CD14-positive monocyte (primary cell): ENCODE data around the gene IKBKE. TPM values are rescaled to one million over a fixed set of nuclear protein-coding genes. Genes with fewer than 3 reads are reported as not detected.

ENCODE experiments used
- DNase-seq, 3 donors: peaks; one replicate each; pipeline ENCODE4 v3.0.0-alpha.2; 2011 to 2022
- H2AFZ ChIP-seq: 2 replicates; pipeline ENCODE4 v1.6.0; 2012; ENCODE audit warnings: mild to moderate bottlenecking, low read depth, low read length, inconsistent platforms; ENCODE audit not compliant: insufficient read depth, poor library complexity, severe bottlenecking
- H3K27ac ChIP-seq, 2 donors: 1 replicate in 1 of 2; 2 replicates in 1 of 2; pipeline ENCODE4 v1.5.1; 2012 to 2013; ENCODE audit warnings: low read length in 2 of 2, control low read depth in 1 of 2, inconsistent platforms in 1 of 2, low read depth in 1 of 2, mild to moderate bottlenecking in 1 of 2
- H3K27me3 ChIP-seq, 2 donors: one replicate each; pipeline versions ENCODE4 v1.6.0 to v1.6.1; 2011 to 2013; ENCODE audit warnings: low read length in 2 of 2; ENCODE audit not compliant: control insufficient read depth in 2 of 2, insufficient read depth in 2 of 2
- H3K36me3 ChIP-seq, 2 donors: replicated peaks in 1 of 2; 1 replicate in 1 of 2; 2 replicates in 1 of 2; pipeline versions ENCODE4 v1.5.1 to v1.6.1; 2012 to 2013; ENCODE audit warnings: low read length in 2 of 2, control low read depth in 1 of 2, inconsistent platforms in 1 of 2, mild to moderate bottlenecking in 1 of 2; ENCODE audit not compliant: insufficient read depth in 2 of 2, control insufficient read depth in 1 of 2
- H3K4me1 ChIP-seq, 2 donors: 1 replicate in 1 of 2; 2 replicates in 1 of 2; pipeline versions ENCODE4 v1.5.1 to v1.6.1; 2012 to 2013; ENCODE audit warnings: low read length in 2 of 2, control low read depth in 1 of 2, inconsistent platforms in 1 of 2, mild to moderate bottlenecking in 1 of 2, moderate library complexity in 1 of 2; ENCODE audit not compliant: insufficient read depth in 2 of 2, control insufficient read depth in 1 of 2
- H3K4me2 ChIP-seq: replicated peaks from 2 replicates; pipeline ENCODE3; 2012; ENCODE audit warnings: low read length, moderate library complexity, mild to moderate bottlenecking; ENCODE audit not compliant: poor library complexity, severe bottlenecking; ENCODE audit errors: extremely low read depth
- H3K4me3 ChIP-seq, 3 experiments: fragments of 200-600 bp in 1 of 3; sonication (generic) in 1 of 3; replicated peaks in 1 of 3; 1 replicate in 2 of 3; 2 replicates in 1 of 3; pipeline ENCODE4 v1.5.1; 2011 to 2013; ENCODE audit warnings: low read length in 3 of 3, mild to moderate bottlenecking in 3 of 3, control low read depth in 2 of 3, low read depth in 2 of 3, inconsistent platforms in 1 of 3, moderate library complexity in 1 of 3
- H3K79me2 ChIP-seq: 2 replicates; pipeline ENCODE4 v1.6.0; 2012; ENCODE audit warnings: mild to moderate bottlenecking, control low read depth, inconsistent platforms, low read length, moderate library complexity; ENCODE audit not compliant: insufficient read depth
- H3K9ac ChIP-seq: 2 replicates; pipeline ENCODE4 v1.6.0; 2017; ENCODE audit warnings: low read length, mild to moderate bottlenecking; ENCODE audit not compliant: insufficient read depth, poor library complexity, severe bottlenecking
- H3K9me3 ChIP-seq, 2 donors: replicated peaks in 1 of 2; 1 replicate in 1 of 2; 2 replicates in 1 of 2; pipeline versions ENCODE4 v1.5.1 to v1.6.1; 2012 to 2013; ENCODE audit warnings: low read length in 2 of 2, control low read depth in 1 of 2; ENCODE audit not compliant: control insufficient read depth in 1 of 2, insufficient read depth in 1 of 2
- H4K20me1 ChIP-seq: 2 replicates; pipeline ENCODE4 v1.6.0; 2012; ENCODE audit warnings: mild to moderate bottlenecking, low read length, control low read depth, moderate library complexity; ENCODE audit not compliant: insufficient read depth
- H3K27ac Mint-ChIP-seq, 7 donors: one replicate each; pipeline ENCODE4 v1.8.0; 2020; ENCODE audit warnings: mild to moderate bottlenecking in 7 of 7, mixed read lengths in 7 of 7, moderate library complexity in 6 of 7, inconsistent platforms in 2 of 7
- H3K27me3 Mint-ChIP-seq, 3 donors: one replicate each; pipeline ENCODE4 v1.8.0; 2021 to 2022; ENCODE audit warnings: low read depth in 3 of 3, mild to moderate bottlenecking in 3 of 3, mixed read lengths in 3 of 3, moderate library complexity in 3 of 3, inconsistent platforms in 1 of 3
- H3K36me3 Mint-ChIP-seq, 2 donors: one replicate each; pipeline ENCODE4 v1.8.0; 2020; ENCODE audit warnings: mixed read lengths in 2 of 2, inconsistent platforms in 1 of 2, mild to moderate bottlenecking in 1 of 2
- H3K4me1 Mint-ChIP-seq: one replicate; pipeline ENCODE4 v1.8.0; 2020; ENCODE audit warnings: mild to moderate bottlenecking, mixed read lengths
- H3K4me3 Mint-ChIP-seq, 2 donors: one replicate each; pipeline ENCODE4 v1.8.0; 2020; ENCODE audit warnings: mild to moderate bottlenecking in 2 of 2, mixed read lengths in 2 of 2, moderate library complexity in 1 of 2
- H3K9me3 Mint-ChIP-seq, 7 donors: one replicate each; pipeline ENCODE4 v1.8.0; 2020 to 2022; ENCODE audit warnings: mixed read lengths in 7 of 7, mild to moderate bottlenecking in 6 of 7, moderate library complexity in 6 of 7, inconsistent platforms in 2 of 7
- WGBS: methylation state at CpG from one replicate; pipeline ENCODE4 v1.1.5; 2013; ENCODE audit warnings: missing lambda C conversion rate; ENCODE audit not compliant: insufficient coverage; 5-methylcytosine and 5-hydroxymethylcytosine counted together
- intact Hi-C, 2 donors: fragments of 100-400 bp; cut with micrococcal nuclease; formaldehyde crosslinking; loops; one replicate each; pipeline versions ENCODE4 v1.15.0 to v1.15.1; 2023
- polyA plus RNA-seq, 3 donors: library from polyadenylated mRNA; depleted of rRNA in 1 of 3; unstranded in 2 of 3; stranded (reverse) in 1 of 3; fragments of 300-500 nt in 2 of 3; fragments of >200 nt in 1 of 3; fragmentation: Illumina TruSeq in 2 of 3; gene quantifications; 1 replicate in 2 of 3; 2 replicates in 1 of 3; pipeline ENCODE4 v1.2.3, GENCODE V29; 2012 to 2021
- TF ChIP-seq, protein P1 (sequence below): fragments of 200-600 bp; IDR thresholded peaks from one replicate; pipeline ENCODE4 v1.8.0; 2022; ENCODE audit warnings: antibody characterized with exemption, mild to moderate bottlenecking

IKBKE gene
- polyA plus RNA-seq, 3 donors: 35.6 to 40.7 (median 37.6) TPM

DNA sequence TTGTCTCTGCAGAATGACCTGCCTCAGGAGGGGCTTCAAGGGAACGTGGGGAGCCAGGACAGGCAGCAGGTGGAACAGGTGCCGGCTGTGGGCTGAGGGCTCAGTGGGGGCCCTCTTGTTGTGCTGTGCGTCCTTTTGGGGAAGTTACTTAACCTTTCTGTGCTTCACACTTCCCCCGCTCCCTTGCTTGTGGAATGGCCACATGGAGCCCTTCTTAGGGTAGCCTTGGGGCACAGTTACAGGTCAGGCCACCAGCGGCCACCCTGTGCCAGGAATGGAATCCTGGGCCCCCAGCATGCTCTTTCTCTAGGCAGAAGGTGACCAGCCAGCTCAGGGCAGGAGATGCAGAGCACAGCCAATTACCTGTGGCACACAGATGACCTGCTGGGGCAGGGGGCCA is 2.6 kb downstream of the IKBKE start:
- Mint-ChIP-seq H3K27ac (peak overlapping the region; percentile 89 to 100 (median 96)), H3K36me3 (peaks cover 43 to 55% of the 10 kb centered on the region in 2 donors), H3K9me3 (peaks cover 0 to 3% (median 0%) of the 10 kb centered on the region in 7 donors), H3K4me1 (peaks cover 52% of the 10 kb centered on the region), H3K4me3 (peak overlapping the region; percentile 64 to 85), H3K27me3 (peaks cover 0 to 5% (median 0%) of the 10 kb centered on the region in 3 donors)
- Histone ChIP-seq H3K4me1 (peaks cover 51 to 56% of the 10 kb centered on the region in 2 donors), H3K9ac (peak overlapping the region; percentile 35), H3K36me3 (peaks cover 41% of the 10 kb centered on the region in 2 donors), H3K79me2 (peaks cover 33% of the 10 kb centered on the region), H3K4me3 (peak overlapping the region in 1 of 3 experiments; percentile 88), H2AFZ (no peak overlapping the region), H3K9me3 (no peaks in the 10 kb centered on the region), H3K27ac (peak overlapping the region; percentile 86 to 94), H3K4me2 (peak overlapping the region; percentile 96), H4K20me1 (peaks cover 8% of the 10 kb centered on the region), H3K27me3 (no peaks in the 10 kb centered on the region)
- intact Hi-C loops: no loop called here
- WGBS: 10% methylated on average over 4 of the region's 5 CpGs
- peak; percentile 37 to 83 (median 65) for DNase-seq
- TF ChIP-seq, protein P1, sequence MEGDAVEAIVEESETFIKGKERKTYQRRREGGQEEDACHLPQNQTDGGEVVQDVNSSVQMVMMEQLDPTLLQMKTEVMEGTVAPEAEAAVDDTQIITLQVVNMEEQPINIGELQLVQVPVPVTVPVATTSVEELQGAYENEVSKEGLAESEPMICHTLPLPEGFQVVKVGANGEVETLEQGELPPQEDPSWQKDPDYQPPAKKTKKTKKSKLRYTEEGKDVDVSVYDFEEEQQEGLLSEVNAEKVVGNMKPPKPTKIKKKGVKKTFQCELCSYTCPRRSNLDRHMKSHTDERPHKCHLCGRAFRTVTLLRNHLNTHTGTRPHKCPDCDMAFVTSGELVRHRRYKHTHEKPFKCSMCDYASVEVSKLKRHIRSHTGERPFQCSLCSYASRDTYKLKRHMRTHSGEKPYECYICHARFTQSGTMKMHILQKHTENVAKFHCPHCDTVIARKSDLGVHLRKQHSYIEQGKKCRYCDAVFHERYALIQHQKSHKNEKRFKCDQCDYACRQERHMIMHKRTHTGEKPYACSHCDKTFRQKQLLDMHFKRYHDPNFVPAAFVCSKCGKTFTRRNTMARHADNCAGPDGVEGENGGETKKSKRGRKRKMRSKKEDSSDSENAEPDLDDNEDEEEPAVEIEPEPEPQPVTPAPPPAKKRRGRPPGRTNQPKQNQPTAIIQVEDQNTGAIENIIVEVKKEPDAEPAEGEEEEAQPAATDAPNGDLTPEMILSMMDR: no peak

DNA sequence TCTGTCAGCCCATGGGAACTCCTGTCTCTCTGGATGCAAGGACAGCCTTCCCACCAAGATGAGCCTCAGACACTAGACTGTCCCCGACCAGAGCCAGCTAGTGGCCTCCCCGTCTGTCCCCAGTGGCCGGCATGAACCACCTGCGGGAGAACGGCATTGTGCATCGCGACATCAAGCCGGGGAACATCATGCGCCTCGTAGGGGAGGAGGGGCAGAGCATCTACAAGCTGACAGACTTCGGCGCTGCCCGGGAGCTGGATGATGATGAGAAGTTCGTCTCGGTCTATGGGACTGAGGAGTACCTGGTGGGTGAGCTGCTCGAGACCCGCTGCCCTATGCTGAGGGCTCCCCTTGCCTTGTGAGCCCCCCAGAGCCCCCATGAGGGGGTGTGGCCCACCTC is 5.8 kb downstream of the IKBKE start:
- Mint-ChIP-seq H3K4me1 (peaks cover 28% of the 10 kb centered on the region), H3K9me3 (peaks cover 0 to 3% (median 0%) of the 10 kb centered on the region in 7 donors), H3K4me3 (no peak overlapping the region), H3K27me3 (peaks cover 0 to 5% (median 2%) of the 10 kb centered on the region in 3 donors), H3K36me3 (peaks cover 69 to 87% of the 10 kb centered on the region in 2 donors), H3K27ac (peak overlapping the region in 2 of 7 donors; percentile 32 to 64)
- Histone ChIP-seq H4K20me1 (peaks cover 36% of the 10 kb centered on the region), H3K36me3 (peaks cover 71% of the 10 kb centered on the region in 2 donors), H3K79me2 (peaks cover 24% of the 10 kb centered on the region), H3K9ac (no peak overlapping the region), H3K4me1 (peaks cover 25 to 26% of the 10 kb centered on the region in 2 donors), H3K27me3 (no peaks in the 10 kb centered on the region), H2AFZ (no peak overlapping the region), H3K4me3 (no peak overlapping the region), H3K27ac (no peak overlapping the region), H3K4me2 (no peak overlapping the region), H3K9me3 (no peaks in the 10 kb centered on the region)
- WGBS: 98% methylated on average over 17 of the region's 17 CpGs
- TF ChIP-seq, protein P1: no peak
- intact Hi-C loops: loop anchor here in 1 of 2 donors (5.0 kb wide), 1 partner anchor 111 kb away; no protein-coding TSS in a partner anchor
- DNase-seq: no peak
